22Rv1 (cell line): Measurements from ENCODE around the gene ZFC3H1.

ENCODE experiments used
- CTCF ChIP-seq: fragments of 450-650 bp; IDR thresholded peaks from 2 replicates; pipeline ENCODE4 v1.5.1; 2017; ENCODE audit warnings: mild to moderate bottlenecking
- ZFX ChIP-seq: fragments of 450-650 bp; IDR thresholded peaks from 2 replicates; pipeline ENCODE4 v1.6.1; 2017; ENCODE audit warnings: antibody characterized with exemption, borderline replicate concordance

GRCh38 chr12:71653137-71653536 lies 10.5 kb downstream of the ZFC3H1 start:
- no peak for TF ChIP-seq CTCF
- TF ChIP-seq ZFX = no peak
